K562 (cell line): ENCODE data around the gene DLGAP1. TPM values are rescaled to one million over a fixed set of nuclear protein-coding genes. Genes with fewer than 3 reads are reported as not detected.

Experiments used
- CTBP1 ChIP-seq: fragments of 450-650 bp; IDR thresholded peaks from 2 replicates; pipeline ENCODE4 v1.6.1; 2016; ENCODE audit warnings: borderline replicate concordance
- E2F8 ChIP-seq: fragments of 450-650 bp; IDR thresholded peaks from 2 replicates; pipeline ENCODE4 v1.7.1; 2018; ENCODE audit warnings: mild to moderate bottlenecking, low read depth; ENCODE audit not compliant: partially characterized antibody
- EP300 ChIP-seq: IDR thresholded peaks from 2 replicates; pipeline ENCODE4 v1.6.1; 2012; ENCODE audit warnings: low read length, improper control_type of control experiment
- ETV5 ChIP-seq: sonication (generic); formaldehyde crosslinking; IDR thresholded peaks from 2 replicates; pipeline ENCODE4 v1.4.0; 2020; ENCODE audit warnings: low read depth, mild to moderate bottlenecking, missing genetic modification reagents
- FOXO4 ChIP-seq: fragments of 450-650 bp; formaldehyde crosslinking; IDR thresholded peaks from 2 replicates; pipeline ENCODE4 v1.4.0; 2020; ENCODE audit warnings: mild to moderate bottlenecking, moderate library complexity
- GMEB1 ChIP-seq: fragments of 250-450 bp; sonication (Bioruptor Pico); IDR thresholded peaks from 2 replicates; pipeline ENCODE4 v1.4.0; 2020; ENCODE audit warnings: mild to moderate bottlenecking
- HNRNPL ChIP-seq: fragments of 200-400 bp; formaldehyde crosslinking; IDR thresholded peaks from 2 replicates; pipeline ENCODE4 v1.6.1; 2017; ENCODE audit warnings: low read depth, mild to moderate bottlenecking, low read length
- ILF3 ChIP-seq: fragments of 450-650 bp; IDR thresholded peaks from 2 replicates; pipeline ENCODE4 v1.6.1; 2018; ENCODE audit warnings: antibody characterized with exemption, mild to moderate bottlenecking, moderate library complexity, borderline replicate concordance
- MIER1 ChIP-seq: fragments of 450-650 bp; IDR thresholded peaks from 2 replicates; pipeline ENCODE4 v1.6.1; 2016; ENCODE audit warnings: antibody characterized with exemption, mild to moderate bottlenecking, low read depth
- NBN ChIP-seq: fragments of 450-650 bp; IDR thresholded peaks from 2 replicates; pipeline ENCODE4 v1.6.1; 2016; ENCODE audit warnings: low read depth, mild to moderate bottlenecking
- NCOA4 ChIP-seq: fragments of 450-650 bp; IDR thresholded peaks from 2 replicates; pipeline ENCODE4 v1.6.1; 2018; ENCODE audit warnings: mild to moderate bottlenecking; ENCODE audit not compliant: partially characterized antibody
- TSC22D4 ChIP-seq: fragments of 450-650 bp; IDR thresholded peaks from 2 replicates; pipeline ENCODE4 v1.6.1; 2016; ENCODE audit warnings: missing genetic modification characterization, missing biosample characterization, control low read depth
- ZNF407 ChIP-seq: fragments of 450-650 bp; IDR thresholded peaks from 2 replicates; pipeline ENCODE4 v1.6.1; 2016; ENCODE audit warnings: low read depth
- polyA plus RNA-seq, 8 experiments: library from polyadenylated mRNA; depleted of rRNA in 4 of 8; stranded (reverse) in 5 of 8; unstranded in 3 of 8; fragments of >200 nt; fragmentation: Nextera tagmentation in 2 of 8; fragmentation: Illumina TruSeq in 1 of 8; extraction: Ambion mirVana in 2 of 8; extraction: Trizol in 1 of 8; gene quantifications; 2 replicates each; pipeline versions ENCODE4 v1.2.1 to v1.2.3, GENCODE V29; 2011 to 2014; ENCODE audit warnings: inconsistent platforms in 1 of 8, missing spikeins in 1 of 8
- total RNA-seq, 7 experiments: library from RNA; depleted of rRNA in 6 of 7; stranded (reverse); fragments of >200 nt in 6 of 7; fragmentation: Illumina TruSeq in 2 of 7; extraction: Trizol in 2 of 7; gene quantifications; 2 replicates each; pipeline versions ENCODE4 v1.2.1 to v1.2.3, GENCODE V29; 2011 to 2021; ENCODE audit warnings: low replicate concordance in 1 of 7

DLGAP1 gene
- total and polyA plus RNA-seq, 9 of the 15 experiments (the other 6 are each of a cell fraction or from before 2014, with no cell fraction given): 0.04 to 0.22 (median 0.08) TPM

- no peak for TF ChIP-seq ZNF407
- TF ChIP-seq CTBP1: peak; percentile 59; the same call in 1 of the 2 replicates
- no peak for TF ChIP-seq HNRNPL
- TF ChIP-seq NCOA4: no peak
- no peak for TF ChIP-seq TSC22D4
- no peak for TF ChIP-seq ILF3
- TF ChIP-seq NBN: no peak
- no peak for TF ChIP-seq MIER1
- 0 out of 2 replicates have a peak, but pooled peaks have one; percentile 31 for TF ChIP-seq EP300
- TF ChIP-seq E2F8: no peak
- TF ChIP-seq ETV5 (CRISPR knock-in tag): peak; percentile 66; the same call in 1 of the 2 replicates
- no peak for TF ChIP-seq FOXO4 (CRISPR knock-in tag)
- TF ChIP-seq GMEB1: peak; percentile 27; the same call in 1 of the 2 replicates
Observed at GRCh38 chr18:3771121-3771971, 683.8 kb downstream of the DLGAP1 start (continued).
